Choroid plexus epithelial cell (primary cell): ENCODE results near the gene TECPR1.
A peak's percentile ranks its signal among the peaks of the same experiment; 100 is the strongest.

Experiments used
- DNase-seq: peaks from one replicate; pipeline ENCODE4 v3.0.0-alpha.2; 2010; ENCODE audit warnings: low read depth
- H3K4me3 ChIP-seq: 2 replicates; pipeline ENCODE4 v1.5.1; 2011; ENCODE audit warnings: low read depth, mild to moderate bottlenecking, control low read depth, low read length, moderate library complexity
- TF ChIP-seq, protein P1 (sequence below): conservative IDR thresholded peaks from 2 replicates; pipeline ENCODE4 v1.5.1; 2011; ENCODE audit warnings: low read depth, mild to moderate bottlenecking, control low read depth, inconsistent platforms, low read length, moderate library complexity

Gene TECPR1

DNA sequence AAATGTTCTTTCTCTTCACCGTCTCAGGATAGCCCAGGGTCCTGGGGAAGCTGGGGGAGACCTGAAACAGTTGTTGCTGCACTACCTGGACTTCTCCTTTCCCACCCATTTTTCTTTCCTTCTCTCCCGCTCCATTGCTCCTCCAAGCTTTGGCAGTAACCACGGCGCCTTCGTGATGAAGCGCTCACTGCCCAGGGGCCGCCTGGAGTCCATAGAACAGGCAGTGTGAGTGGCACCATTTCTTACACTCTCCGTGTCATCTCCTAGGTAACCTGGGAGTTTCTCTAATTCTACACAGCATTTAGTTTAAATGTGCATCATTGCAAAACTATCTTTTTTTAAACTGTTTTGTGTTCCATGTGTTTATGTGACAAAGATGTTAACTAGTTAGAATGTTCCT, 81.1 kb downstream of the TECPR1 start:
- H3K4me3 ChIP-seq: no peak overlapping the region
- TF ChIP-seq, protein P1, sequence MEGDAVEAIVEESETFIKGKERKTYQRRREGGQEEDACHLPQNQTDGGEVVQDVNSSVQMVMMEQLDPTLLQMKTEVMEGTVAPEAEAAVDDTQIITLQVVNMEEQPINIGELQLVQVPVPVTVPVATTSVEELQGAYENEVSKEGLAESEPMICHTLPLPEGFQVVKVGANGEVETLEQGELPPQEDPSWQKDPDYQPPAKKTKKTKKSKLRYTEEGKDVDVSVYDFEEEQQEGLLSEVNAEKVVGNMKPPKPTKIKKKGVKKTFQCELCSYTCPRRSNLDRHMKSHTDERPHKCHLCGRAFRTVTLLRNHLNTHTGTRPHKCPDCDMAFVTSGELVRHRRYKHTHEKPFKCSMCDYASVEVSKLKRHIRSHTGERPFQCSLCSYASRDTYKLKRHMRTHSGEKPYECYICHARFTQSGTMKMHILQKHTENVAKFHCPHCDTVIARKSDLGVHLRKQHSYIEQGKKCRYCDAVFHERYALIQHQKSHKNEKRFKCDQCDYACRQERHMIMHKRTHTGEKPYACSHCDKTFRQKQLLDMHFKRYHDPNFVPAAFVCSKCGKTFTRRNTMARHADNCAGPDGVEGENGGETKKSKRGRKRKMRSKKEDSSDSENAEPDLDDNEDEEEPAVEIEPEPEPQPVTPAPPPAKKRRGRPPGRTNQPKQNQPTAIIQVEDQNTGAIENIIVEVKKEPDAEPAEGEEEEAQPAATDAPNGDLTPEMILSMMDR: no peak
- no peak for DNase-seq

DNA sequence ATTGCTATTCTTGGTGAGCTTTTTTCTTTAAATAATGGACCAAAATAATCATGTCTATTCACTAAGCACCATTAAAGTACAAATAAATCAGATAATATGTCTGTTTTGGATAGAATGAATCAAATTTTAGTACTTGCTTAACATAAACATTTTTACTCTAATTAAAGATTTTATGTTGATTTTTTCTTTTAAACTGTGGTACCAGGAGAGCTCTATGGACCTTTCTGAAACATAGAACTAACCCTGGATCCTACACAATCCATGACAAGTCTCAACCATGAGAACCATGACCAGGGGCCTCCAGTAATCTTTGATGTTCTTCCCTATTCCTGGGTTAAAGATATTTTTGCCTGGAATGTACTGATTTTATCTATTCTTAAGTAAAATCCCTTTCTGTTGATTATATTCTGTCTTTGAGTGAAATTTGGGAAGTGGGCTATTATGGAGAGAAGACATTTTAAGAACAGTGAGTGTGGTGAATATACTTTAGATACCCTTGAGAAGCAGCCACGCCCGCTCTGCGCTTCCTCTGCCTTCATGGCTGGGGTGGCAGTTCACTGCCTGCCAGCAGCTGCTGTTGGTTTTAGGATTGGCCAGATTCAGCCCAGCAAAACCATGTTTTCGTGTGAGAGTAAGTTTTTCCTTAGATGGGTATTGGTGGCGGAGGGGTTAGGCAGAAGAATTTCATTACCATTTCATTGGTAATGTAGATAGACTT, 83.0 kb downstream of the TECPR1 start:
- H3K4me3 ChIP-seq: no peak overlapping the region
- TF ChIP-seq, protein P1: no peak
- no peak for DNase-seq

DNA sequence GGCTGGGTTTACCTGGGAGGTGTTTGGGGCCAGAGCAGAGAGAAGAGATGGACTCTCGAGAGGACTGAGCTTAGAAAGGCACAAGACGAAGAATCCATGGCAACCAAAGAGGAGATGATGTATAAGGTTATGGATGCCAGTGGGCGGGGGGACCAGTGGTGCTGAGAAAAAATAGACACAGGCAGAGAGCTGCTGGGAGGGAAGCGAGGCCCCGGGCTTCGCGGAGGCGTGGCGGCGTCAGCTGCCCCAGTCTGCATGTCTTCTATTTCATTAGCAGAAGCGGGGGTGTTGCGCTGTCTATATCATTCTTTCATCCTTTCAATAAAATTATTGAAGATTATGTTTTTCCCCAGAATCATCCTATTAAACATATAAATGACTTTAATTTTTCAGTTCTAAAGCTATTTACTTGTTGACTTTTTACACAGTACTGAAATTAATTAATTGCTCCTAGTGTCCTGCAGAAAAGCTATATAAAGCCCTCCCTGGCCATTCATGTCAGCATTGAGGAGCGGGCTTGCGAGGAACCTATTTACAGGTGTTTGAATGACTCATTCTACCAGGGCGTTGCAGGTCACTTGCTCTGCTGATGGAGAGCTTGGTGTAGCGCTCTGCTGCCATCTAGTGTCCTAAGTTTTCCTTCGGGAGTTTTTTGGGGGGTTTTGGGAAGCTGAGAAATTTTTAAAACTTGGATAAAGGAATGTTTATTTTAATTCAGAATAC, 83.7 kb downstream of the TECPR1 start:
- TF ChIP-seq, protein P1: peak; percentile 89
- peak; percentile 74 for DNase-seq
- H3K4me3 ChIP-seq: no peak overlapping the region

DNA sequence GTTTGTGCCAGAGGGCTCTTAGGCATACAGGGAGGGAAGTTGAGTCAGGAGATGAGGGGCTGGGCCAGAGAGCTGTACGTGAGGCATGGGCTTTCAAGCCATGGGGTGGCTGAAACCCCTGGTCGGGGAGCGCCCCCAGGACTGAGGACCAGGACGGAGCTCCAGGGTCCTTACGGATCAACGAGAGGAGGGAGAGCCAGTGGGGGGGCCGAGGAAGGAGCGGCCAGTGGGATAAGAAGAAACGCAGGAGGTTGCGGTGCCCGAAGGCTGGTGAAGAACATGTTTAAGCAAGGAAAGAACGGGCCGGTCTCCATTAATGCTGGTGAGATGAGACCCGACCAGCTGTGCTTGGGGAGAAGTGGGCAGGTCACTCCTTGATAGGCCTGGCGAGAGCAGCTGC, 84.4 kb downstream of the TECPR1 start:
- no peak overlapping the region for H3K4me3 ChIP-seq
- TF ChIP-seq, protein P1: no peak
- no peak for DNase-seq

DNA sequence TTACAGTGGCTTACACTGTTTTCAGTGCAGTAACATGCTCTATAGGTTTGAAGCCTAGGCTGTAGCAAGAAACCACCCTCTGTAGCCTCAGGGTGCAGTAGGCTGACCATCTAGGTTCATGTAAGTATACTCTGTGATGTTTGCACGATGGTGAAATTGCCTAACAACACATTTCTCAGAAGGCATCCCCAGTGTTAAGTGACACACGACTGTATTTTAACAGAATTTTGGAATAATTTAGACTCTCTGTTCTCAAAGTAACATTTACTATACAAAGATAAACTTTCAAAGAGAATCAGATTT, 85.4 kb downstream of the TECPR1 start:
- no peak for DNase-seq
- no peak overlapping the region for H3K4me3 ChIP-seq
- TF ChIP-seq, protein P1: no peak

DNA sequence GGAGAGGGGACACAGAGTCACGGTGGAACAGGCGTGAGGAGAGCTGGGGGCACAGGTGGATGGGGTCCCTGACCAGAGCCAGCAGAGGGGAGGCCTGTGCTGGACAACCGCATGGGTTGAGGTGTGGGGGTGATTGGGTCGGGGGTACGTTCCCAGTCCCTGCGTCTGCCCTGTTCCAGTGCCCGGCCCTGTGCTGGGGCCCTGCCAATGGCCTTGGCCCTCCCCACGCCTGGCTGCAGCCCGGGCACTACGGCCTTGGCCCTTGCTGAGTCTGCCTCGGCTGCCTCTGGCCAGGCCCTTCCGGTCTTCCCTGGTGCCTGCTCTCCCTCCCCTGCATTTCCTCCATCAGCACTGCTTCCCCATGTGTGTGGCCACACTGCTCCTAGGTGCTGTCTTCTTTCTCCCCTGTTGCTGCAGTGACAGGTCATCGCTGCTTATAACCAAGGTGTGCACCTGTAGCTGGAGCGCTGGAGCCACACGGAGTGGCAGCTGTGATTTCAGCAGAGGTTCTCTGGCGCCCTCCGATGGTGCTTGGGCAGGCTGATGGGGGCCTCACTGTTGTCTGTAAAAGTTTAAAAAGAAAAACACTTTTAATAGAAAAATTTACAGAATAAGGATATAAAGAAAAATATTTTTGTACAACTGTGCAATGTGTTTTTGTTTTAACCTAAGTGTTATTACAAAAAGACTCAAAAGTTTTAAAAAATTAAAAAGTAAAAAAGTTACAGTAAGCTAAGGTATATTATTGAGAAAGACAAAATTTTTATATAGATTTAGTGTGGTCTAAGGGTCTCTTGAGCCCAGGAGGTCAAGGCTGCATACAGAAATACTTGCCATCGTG, 86.0 kb downstream of the TECPR1 start:
- no peak overlapping the region for H3K4me3 ChIP-seq
- TF ChIP-seq, protein P1: peak; percentile 85
- peak; percentile 58 for DNase-seq
